Head of caudate nucleus (tissue), 42 donors: ENCODE data around the gene TMEM176A.
"Not testable (repeated sequence)": the region's sequence is repeated elsewhere in the genome, so short reads cannot be mapped to it uniquely, and the experiment has no call there.

Experiments used
- DNase-seq, 42 donors: peaks; one replicate each; pipeline versions ENCODE4 v3.0.0 to v3.0.0-alpha.2; 2020 to 2021; ENCODE audit warnings: mixed read lengths in 7 of 42
- intact Hi-C: fragments of 100-400 bp; cut with DNase I; formaldehyde crosslinking; loops from one replicate; pipeline ENCODE4 v1.15.0; 2022

TMEM176A gene, protein sequence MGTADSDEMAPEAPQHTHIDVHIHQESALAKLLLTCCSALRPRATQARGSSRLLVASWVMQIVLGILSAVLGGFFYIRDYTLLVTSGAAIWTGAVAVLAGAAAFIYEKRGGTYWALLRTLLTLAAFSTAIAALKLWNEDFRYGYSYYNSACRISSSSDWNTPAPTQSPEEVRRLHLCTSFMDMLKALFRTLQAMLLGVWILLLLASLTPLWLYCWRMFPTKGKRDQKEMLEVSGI

DNA sequence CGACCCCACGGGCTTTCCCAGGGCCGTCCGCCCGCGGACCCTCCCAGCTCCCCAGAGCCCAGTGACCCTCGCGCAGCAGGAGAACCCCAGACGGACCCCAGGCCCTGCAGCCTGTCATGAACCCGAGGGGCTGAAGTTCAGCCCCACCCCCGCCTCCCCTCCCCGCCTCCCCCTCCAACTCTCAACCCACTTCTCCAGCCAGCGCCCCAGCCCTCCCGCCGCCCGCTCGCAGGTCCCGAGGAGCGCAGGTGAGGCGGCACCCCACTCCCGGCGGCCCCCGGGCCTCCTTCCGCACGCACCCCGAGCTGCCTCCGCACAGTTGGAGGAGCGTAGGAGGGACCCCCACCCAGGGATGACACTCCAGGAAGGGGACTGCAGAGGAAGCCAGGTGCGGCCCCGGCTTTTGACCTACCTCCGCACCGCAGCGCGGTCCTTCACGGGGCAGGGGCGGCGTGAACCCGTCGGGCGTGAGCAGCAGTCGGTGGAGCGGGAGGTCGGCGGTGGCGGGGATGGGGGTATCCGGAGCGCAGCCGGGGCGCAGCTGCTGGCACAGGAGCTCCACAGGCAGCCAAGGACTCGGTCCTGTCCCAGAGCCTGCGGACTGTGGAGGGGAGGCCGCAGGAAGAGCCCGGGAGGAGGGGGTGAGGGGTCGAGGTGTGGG lies at the start of gene TMEM176A:
TSS of gene TMEM176A (plus strand) at position 189 of the 661 bp plus-strand sequence. CDS start 782 bp downstream, outside the sequence.
- intact Hi-C loops: no loop called here
- peak in 12 of 42 donors; percentile 7 to 66 (median 28) for DNase-seq

DNA sequence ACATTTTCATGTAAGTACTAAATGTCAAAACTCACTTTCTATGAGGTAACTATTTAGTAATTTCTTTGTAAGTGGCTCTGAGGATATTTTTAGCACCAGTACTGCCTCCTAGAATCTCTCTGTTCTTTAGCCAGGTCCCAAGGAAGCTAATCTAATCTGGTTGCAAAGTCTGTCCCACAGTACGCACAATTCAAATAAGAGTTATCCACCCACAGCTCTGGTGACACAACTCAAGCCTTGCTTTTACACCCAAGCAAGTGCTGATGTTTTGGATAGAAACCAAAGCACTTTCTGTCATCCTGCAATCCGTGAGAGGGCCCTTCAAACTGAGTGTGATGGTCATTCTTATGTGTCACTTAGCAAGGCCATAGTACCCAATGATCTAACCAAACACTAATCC lies 48.9 kb upstream of the TMEM176A start:
- no peak for DNase-seq
- intact Hi-C loops: no loop called here

DNA sequence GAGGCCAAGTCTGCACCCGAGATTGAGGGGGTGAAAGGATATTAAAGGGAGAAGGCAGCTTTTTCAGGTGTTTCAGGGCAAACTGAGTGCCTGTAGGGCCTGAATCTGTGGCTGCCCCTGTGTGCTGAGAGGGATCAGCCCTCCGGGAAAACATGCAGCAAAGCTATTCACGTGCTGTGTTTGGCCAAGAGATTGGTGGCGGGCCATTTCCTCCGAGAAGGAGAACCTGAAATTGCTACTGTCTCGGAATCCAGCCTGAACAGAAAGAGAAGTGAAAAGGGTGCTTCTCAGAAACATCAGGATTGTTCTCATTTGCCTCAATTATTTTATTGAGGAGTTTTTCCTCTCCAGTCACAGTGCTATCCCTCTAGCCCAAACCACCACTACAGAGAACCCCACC lies 47.3 kb upstream of the TMEM176A start:
- intact Hi-C loops: no loop called here
- peak in 12 of 42 donors; percentile 18 to 41 (median 26) for DNase-seq

DNA sequence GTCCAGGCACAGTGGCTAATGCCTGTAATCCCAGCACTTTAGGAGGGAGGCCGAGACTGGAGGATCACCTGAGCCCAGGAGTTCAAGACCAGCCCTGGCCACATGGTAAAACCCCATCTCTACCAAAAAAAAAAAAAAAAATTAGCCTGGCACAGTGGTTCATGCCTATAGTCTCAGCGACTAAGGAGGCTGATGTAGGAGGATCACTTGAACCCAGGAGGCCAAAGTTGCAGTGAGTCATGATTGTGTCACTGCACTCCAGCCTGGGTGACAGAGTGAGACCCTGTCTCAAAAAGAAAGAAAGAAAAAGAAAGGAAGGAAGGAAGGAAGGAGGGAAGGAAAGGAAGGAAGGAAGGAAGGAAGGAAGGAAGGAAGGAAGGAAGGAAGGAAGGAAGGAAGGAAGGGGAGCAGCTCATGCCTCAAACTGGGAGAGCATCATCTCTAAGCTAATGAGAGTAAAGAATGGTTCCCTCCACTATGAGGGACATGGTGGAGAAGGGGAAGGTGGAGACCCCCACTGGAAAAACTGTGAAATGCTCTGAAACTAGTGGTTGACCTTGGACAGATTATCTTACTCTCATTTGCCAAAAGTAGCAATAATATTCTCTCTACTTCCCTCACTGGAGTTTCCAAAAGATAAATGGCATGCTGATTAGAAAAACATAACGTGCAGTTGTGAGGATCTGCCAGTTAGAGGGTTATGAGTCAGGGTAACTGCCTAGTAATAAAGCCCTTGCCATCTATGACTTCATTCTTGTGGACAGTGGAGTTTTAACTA lies 46.6 kb upstream of the TMEM176A start:
- intact Hi-C loops: no loop called here
- no peak for DNase-seq

DNA sequence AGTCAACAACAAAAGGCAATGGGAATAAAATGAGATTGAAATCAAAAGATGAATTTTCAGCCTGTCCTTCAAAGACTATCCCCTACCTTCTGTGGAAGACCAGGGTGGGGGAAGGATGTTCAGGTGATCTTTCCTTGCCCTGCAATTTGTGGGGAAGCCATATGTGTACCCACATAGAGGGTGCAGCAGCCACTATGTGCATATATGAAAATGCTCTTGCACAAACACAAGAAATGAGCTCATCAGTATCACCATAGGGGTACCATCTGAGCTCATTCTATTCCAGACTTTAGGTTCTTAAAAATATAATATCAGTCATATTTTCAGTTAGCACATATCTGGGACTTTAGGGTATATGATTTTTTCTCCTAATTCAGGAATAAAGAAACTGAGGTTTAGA lies 45.6 kb upstream of the TMEM176A start:
- intact Hi-C loops: loop anchor here (5.0 kb wide), 1 partner anchor 308 kb away; no protein-coding TSS in a partner anchor
- DNase-seq: no peak

DNA sequence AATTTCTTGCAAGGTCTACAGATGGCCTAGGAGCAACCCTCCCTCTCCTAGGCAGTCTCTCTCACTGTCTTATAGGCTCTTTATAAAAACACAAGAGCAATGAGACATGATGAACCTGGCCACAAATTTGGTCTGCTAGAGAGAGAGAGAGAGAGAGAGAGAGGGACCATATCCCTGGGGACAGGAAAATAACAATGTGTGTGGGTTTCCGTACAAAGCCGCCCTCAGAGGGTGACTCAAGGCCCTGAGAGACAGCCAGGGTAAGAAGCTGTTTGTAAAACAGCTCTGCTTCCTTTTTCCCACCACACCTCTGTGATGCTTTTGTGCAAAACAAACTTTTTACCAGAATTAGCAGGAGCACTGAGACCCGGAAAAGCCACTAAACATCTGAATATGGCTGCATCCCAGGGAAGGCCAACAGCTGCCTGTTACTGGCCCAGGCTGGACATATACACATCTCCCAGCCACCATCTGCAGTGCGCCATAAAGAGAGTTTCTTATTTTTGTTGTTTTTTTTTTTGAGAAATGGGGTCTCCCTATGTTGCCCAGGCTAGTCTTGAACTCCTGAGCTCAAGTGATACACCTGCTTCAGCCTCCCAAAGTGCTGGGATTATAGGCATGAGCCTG lies 45.0 kb upstream of the TMEM176A start:
- intact Hi-C loops: loop anchor here (5.0 kb wide), 1 partner anchor 308 kb away; no protein-coding TSS in a partner anchor
- no peak for DNase-seq

DNA sequence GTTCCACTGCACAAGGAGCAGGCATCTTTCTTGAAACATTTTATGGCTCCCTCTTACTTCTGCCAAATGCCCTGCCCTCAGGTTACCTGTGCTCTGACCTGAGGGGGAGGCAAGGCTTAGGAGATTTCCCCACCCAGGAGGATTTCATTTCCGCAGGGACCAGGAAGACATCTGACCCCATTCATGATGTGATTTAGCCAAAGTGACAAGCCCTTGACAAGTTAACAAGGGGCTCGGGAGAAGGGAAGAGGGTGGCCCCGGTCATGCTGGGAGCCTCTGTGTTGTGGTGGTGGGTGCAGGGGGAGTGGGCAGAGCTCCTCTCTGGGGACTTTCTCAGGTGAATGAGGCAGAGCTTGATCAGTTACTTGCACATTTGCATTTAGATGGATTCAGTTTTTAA lies 44.4 kb upstream of the TMEM176A start:
- DNase-seq: no peak
- intact Hi-C loops: loop anchor here (5.0 kb wide), 1 partner anchor 309 kb away; no protein-coding TSS in a partner anchor

DNA sequence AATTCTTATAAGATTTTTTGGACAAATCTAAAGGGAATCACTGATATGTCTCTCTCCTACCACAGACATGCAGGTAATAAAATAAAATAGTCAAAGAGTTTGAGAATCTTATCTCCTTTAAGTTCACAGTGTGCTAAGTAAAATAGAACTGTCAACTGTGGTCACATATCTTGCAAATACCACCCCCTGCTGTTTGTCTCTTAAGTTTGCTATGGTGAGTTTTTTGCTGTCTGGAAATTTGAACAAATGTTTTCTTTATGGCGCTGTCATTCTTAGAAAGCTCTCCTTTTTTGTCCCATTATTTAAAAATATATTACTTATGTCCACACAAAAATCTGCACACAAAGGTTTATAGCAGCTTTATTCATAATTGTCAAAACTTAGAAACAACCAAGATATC lies 43.7 kb upstream of the TMEM176A start:
- intact Hi-C loops: loop anchor here (5.0 kb wide), 1 partner anchor 310 kb away; no protein-coding TSS in a partner anchor
- peak in 2 of 42 donors; percentile 17 to 29 for DNase-seq

DNA sequence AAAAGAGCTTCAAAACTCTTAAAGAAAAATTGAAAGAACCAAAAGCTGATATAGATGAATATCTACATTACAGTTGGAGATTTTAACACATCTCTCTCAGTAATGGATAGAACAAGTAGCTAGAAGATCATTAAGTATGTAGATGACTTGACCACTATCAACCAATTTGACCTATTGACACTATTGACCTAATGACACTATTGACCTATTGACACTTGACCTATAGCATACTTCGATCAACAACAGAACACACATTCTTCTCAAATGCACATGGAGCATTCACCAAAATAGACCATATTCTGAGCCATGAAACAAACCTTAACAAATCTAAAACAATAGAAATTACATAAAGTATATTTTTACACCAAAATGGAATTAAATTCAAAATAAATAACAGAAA lies 41.1 kb upstream of the TMEM176A start:
- intact Hi-C loops: loop anchor here (5.0 kb wide), 1 partner anchor 312 kb away; no protein-coding TSS in a partner anchor
- DNase-seq: no peak

DNA sequence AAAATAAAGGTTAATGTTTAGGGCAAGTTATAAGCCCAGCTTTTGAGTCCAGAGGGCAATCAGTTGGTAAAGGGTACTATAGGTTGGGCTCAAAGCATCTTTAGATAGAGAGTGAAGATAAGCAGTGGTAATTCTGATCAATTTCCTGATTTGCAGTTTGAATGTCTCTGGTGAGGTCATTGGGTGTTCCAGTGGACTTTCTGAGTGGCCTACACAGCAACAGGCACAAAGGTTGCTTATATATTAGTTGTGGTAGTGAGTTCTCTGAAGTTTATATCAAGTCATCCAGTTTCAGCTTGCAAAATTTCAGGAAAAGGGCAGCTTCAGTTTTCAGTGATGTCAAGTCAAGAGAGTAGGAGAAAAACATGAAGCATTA lies 34.2 kb upstream of the TMEM176A start:
- no peak for DNase-seq
- intact Hi-C loops: no loop called here

DNA sequence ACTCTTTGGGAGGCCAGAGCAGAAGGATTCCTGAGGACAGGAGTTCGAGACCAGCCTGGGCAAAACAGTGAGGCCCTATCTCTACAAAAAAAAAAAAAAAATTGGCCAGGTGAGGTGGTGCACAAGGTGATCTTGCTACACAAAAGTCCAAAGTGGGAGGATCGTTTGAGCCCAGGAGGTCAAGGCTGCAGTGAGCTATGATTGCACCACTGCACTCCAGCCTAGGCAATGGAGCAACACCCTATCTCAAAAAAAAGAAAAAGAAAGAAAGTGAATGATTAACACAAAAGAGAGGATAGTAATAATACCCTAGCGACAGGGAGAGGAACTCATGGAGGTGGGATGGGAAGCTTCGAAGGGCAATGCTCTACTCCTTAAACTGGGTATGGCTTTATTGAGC lies 30.8 kb upstream of the TMEM176A start:
- intact Hi-C loops: no loop called here
- DNase-seq: peak in 1 of 42 donors; percentile 20

DNA sequence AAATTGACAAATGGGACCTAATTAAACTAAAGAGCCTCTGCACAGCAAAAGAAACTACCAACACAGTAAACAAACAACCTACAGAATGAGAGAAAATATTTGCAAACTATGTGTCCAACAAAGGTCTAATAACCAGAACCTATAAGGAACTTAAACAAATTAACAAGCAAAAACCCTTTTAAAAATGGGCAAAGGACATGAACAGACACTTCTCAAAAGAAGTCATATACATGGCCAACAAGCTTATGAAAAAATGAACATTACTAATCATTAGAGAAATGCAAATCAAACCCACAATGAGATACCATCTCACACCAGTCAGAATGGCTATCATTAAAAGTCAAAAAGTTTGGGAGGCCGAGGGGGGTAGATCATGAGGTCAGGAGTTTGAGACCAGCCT lies 26.4 kb upstream of the TMEM176A start:
- intact Hi-C loops, DNase-seq: not testable (repeated sequence)

DNA sequence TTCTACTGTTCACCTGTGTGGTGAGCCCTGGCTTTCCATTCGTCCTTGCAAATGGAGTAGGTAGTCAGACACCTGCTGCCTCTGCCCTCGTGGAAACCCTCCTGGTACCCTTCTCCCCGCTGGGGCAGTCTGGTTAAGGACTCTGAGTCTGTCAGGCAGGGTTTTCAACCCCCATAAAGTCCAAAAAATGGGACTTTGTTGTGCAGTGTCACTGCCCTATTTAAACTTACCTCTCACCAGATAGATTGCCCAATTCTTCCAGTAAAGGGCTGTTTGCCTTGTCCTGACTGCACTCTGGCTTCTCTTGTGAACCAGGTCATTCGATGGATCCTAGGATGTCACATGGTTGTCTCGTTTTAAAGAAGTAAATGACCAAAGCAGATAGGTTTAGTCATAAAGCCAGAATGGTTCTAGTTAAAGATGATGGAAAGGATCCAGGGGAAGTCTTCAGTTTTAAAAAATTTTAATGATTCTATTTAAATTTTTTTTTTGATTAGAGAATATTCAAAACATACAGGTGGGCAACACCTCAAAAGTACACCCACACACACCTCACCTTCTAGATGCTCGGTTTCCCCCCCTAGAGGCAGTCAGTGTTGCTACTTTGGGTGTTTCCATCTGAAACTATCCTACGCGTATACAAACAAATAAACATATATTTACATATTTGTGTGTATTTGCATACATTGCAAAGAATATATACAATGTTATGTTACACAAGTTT lies 22.4 kb upstream of the TMEM176A start:
- intact Hi-C loops: no loop called here

DNA sequence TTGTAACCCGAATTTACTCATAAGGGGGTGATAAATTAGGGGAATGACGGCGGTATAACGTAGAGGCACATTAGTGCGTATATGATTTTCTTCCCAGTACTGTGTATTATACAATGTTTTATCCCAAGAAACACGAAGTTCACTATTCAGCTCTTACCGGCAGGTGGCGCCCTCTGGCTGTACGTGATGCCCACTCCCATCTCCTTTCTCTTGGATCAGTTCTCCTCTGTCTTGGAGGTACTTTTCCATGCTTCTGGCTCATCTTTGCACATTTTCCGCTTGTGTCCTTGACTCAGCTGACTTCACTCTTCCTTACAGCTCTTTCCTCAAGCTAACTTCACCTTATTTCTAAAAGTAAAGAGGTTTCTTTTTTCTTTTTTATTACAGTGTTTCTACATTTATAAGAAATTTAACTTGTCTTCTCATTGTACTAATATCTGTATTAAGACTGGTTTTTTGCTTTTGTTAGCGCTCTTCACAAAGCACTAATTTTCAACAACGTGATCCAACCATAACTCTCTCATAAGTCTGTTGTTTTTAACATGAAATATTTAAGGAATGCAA lies 21.7 kb upstream of the TMEM176A start:
- DNase-seq: peak; percentile 69 to 94 (median 88)
- intact Hi-C loops: no loop called here

More for the DNA sequence above, 22.4 kb upstream of the TMEM176A start:
- no peak for DNase-seq

DNA sequence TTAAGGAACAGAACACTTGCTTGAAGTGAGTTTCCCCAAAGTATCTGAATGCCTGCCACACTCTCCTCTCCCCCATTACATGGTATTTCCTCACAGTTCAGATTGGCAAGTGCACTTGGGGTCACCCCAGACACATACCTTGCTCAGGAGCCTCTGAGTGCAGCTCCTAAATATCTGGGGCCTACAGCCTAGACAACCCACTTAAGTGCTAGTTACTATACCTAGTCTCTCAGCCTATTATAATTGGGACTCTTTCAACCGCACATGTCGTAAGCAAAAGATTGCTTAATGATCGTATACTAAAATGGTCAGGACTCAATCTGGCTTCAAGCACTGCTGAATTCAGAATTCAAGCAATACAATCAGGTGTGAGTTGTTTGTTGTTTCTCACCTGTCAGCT lies 20.3 kb upstream of the TMEM176A start:
- DNase-seq: no peak
- intact Hi-C loops: loop anchor here (10.0 kb wide), 2 partner anchors 95 to 215 kb away; partner anchors contain the start of gene NOS3

DNA sequence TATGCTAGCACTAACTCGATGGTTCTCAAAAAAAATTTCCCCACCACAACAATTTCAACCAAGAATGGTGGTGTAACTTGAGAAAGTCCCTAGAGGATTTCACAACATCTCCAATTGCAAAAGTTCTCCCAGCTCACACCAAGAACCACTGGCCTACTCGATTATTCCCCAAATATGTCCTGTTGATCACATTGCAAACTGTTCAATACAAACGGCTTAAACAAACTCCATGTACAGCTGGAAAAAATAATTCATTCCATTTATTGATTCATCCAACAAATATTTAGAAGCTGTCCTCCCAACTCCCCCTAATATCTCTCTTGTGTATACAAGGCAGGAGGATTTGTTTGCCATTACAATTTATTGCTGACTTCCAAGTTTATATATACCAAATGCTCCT lies 19.5 kb upstream of the TMEM176A start:
- no peak for DNase-seq
- intact Hi-C loops: loop anchor here (10.0 kb wide), 2 partner anchors 94 to 214 kb away; partner anchors contain the start of gene NOS3

DNA sequence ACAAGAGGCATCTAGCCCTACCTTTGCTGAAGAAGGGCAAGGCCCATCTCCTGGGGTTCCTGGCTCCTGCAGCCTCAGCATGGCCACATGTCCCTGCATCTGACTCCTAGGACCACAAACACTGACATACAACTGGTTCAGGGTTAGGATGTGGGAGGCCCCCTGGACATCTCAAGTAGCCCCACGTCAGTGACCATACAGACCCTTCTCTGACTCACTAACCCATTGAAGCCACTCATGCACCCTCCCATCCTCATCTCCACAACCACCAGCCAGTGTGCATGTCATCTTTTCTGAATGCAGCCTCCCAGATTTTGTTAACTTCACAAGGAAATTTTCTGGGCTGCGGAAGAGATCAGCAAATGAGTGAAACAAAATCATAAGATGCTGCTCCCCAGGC lies 18.6 kb upstream of the TMEM176A start:
- intact Hi-C loops: loop anchor here (10.0 kb wide), 2 partner anchors 93 to 213 kb away; partner anchors contain the start of gene NOS3
- no peak for DNase-seq

DNA sequence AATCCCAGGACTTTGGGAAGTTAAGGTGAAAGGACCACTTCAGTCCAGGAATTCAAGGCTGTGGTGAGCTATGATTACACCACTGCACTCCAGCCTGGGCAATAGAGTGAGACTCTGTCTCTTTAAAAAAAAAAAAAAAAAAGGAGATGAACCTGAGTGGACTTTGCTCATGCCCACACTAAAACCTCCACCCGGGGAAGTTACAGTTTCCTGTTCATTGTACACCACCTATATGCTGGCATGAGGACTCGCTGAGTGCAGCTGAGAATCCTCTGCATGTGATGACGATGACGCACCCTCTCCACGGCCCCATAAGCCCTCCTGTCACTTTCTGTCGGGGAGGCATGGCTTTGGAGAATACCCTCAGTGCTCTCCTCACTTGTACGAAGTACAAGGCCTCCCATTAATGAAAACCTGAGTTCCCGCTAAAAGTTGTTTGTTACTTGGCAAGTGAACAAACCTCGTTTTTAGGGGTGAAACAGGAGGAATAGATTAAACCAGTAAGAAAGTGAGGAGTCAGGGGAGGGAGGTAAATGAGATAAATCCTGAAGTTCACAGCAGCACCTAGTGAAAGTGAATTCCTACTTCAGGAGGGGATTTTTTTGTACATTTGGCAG lies 16.3 kb upstream of the TMEM176A start:
- DNase-seq: no peak
- intact Hi-C loops: loop anchor here (10.0 kb wide), 2 partner anchors 91 to 211 kb away; partner anchors contain the start of gene NOS3
